ENCODE results near the gene NXPH1.

NXPH1 gene

DNA sequence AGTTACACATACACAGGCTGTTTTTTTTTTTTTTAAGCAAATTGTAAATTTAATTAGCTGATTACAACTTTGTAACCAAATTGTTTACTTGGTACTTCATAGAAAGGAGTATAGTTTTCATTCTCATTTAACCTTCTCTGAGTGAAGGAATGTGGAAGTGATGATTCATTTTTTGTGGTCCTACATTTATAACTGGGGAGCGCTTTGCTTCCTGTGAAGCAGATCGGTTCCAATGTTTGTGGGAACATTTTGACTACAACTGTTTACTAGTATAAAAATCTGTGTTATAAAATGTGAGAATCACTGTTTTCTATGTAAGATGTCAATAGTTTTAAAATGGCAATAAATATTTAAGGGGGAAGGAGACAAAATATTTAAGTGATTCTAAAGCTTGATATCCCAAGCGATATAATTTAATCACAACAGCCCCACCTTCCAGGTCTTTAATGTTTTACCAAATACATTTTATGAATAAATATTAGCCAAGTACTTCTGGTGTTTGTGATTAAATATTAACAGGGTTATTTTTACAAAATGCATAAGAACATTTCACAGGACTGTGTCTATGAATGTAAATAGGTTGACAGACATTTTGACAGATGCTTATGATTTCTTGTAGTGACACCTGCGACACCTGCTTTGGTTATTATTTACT, 57.1 kb downstream of the NXPH1 start:
- TF ChIP-seq SPI1 (IDR thresholded peaks at IDR 0.05; ENCODE audit: low read depth, low read length) (no peak), POLR2AphosphoS5 (IDR thresholded peaks at IDR 0.05; ENCODE audit: low read depth, low read length) (no peak), POU2F2 (IDR thresholded peaks at IDR 0.05; ENCODE audit: low read depth, low read length) (no peak), TAF1 (IDR thresholded peaks at IDR 0.05; ENCODE audit: low read depth, low read length) (no peak), POLR2A (IDR thresholded peaks at IDR 0.05; ENCODE audit: low read depth, low read length) (no peak), PAX5 (IDR thresholded peaks at IDR 0.05; ENCODE audit: insufficient read depth, low read length, severe bottlenecking) (no peak)
- no peak for FAIRE-seq

DNA sequence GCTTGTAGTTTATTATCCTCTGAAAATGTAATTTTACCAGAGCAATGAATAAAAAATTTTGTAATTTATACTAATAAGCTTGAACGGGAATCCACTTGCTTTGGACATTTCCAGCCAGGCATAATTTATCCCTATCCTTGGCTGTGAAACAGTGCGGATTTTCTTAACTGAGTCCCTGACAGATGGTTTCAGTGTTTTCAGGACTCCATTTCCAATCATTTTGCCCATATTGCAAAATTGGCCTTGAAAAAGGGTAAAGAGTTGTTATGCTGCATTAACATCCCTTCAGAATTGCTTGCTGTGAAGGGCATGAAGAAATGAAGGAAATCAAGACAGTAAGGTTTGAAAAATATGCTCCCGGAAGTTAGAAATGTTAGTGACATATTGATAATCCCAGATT, 57.7 kb downstream of the NXPH1 start:
- TF ChIP-seq PAX5 (IDR thresholded peaks at IDR 0.05; ENCODE audit: insufficient read depth, low read length, severe bottlenecking) (no peak), SPI1 (IDR thresholded peaks at IDR 0.05; ENCODE audit: low read depth, low read length) (no peak), POLR2A (IDR thresholded peaks at IDR 0.05; ENCODE audit: low read depth, low read length) (no peak), POU2F2 (IDR thresholded peaks at IDR 0.05; ENCODE audit: low read depth, low read length) (no peak), TAF1 (IDR thresholded peaks at IDR 0.05; ENCODE audit: low read depth, low read length) (no peak)
- DNase-seq (ENCODE audit: insufficient read length, low spot score) (no peak), FAIRE-seq (no peak)

More for the DNA sequence above, 57.1 kb downstream of the NXPH1 start:
- no peak for DNase-seq (ENCODE audit: insufficient read length, low spot score)

GRCh38 chr7:8491544-8492489, 58.4 kb downstream of the NXPH1 start:
- no peak for TF ChIP-seq SPI1 (IDR thresholded peaks at IDR 0.05; ENCODE audit: low read depth, low read length)
- TF ChIP-seq PAX5 (IDR thresholded peaks at IDR 0.05; ENCODE audit: insufficient read depth, low read length, severe bottlenecking) = no peak
- TF ChIP-seq POLR2A (IDR thresholded peaks at IDR 0.05; ENCODE audit: low read depth, low read length) = no peak
- no peak for TF ChIP-seq TAF1 (IDR thresholded peaks at IDR 0.05; ENCODE audit: low read depth, low read length)
- DNase-seq (ENCODE audit: insufficient read length, low spot score) (no peak), FAIRE-seq (no peak)

DNA sequence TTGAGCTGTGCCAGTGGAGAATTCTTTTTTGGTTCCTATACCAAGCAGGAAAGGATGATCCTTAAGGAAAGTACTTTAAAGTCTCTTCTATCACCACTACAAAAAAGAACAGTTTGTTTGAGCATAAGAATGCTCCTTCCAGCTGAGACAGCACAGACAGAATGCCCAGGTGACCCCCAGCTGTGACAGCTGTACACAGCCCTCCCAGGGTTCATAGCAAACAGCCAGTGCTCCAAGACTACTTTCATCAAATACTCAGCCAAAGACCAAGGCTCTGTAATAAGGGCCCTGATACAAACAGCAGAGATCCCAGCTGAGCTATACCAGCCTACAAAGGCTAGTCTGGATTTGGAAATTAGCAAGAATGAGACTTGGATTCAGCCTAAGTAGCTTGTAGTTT, 65.7 kb downstream of the NXPH1 start:
- FAIRE-seq = no peak
- TF ChIP-seq PAX5 (IDR thresholded peaks at IDR 0.05; ENCODE audit: insufficient read depth, low read length, severe bottlenecking) = no peak
- no peak for TF ChIP-seq SPI1 (IDR thresholded peaks at IDR 0.05; ENCODE audit: low read depth, low read length)
- no peak for TF ChIP-seq POLR2A (IDR thresholded peaks at IDR 0.05; ENCODE audit: low read depth, low read length)
- TF ChIP-seq POLR2AphosphoS5 (IDR thresholded peaks at IDR 0.05; ENCODE audit: low read depth, low read length) = no peak
- TF ChIP-seq POU2F2 (IDR thresholded peaks at IDR 0.05; ENCODE audit: low read depth, low read length) = no peak
- no peak for TF ChIP-seq TAF1 (IDR thresholded peaks at IDR 0.05; ENCODE audit: low read depth, low read length)

GRCh38 chr7:8500286-8500685, 66.9 kb downstream of the NXPH1 start:
- DNase-seq (ENCODE audit: insufficient read length, low spot score) (no peak), FAIRE-seq (no peak)
- no peak for TF ChIP-seq SPI1 (IDR thresholded peaks at IDR 0.05; ENCODE audit: low read depth, low read length)
- no peak for TF ChIP-seq POU2F2 (IDR thresholded peaks at IDR 0.05; ENCODE audit: low read depth, low read length)
- no peak for TF ChIP-seq POLR2A (IDR thresholded peaks at IDR 0.05; ENCODE audit: low read depth, low read length)
- no peak for TF ChIP-seq POLR2AphosphoS5 (IDR thresholded peaks at IDR 0.05; ENCODE audit: low read depth, low read length)
- TF ChIP-seq TAF1 (IDR thresholded peaks at IDR 0.05; ENCODE audit: low read depth, low read length) = no peak

More for the DNA sequence above, 65.7 kb downstream of the NXPH1 start:
- no peak for DNase-seq (ENCODE audit: insufficient read length, low spot score)

DNA sequence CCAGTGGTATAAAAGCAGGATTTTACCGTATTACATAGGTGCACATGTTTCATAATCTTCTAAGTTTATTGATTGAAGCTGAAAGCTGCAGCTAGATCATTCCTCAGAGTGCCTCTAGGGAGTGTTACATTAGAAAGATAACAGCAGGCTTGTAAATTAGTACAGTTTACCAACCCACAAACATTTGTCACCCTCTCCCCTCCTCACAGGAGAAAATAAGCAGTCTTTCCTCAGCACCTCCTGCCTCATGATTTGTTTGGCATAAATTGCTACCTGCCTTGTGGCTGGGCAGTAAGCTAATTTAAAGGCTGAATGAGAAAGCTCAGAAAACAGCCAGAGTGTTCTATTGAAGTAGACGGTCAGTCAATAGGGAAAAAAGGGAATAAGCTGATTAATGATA, 74.2 kb downstream of the NXPH1 start:
- TF ChIP-seq POLR2A (IDR thresholded peaks at IDR 0.05; ENCODE audit: low read depth, low read length) = no peak
- no peak for TF ChIP-seq POU2F2 (IDR thresholded peaks at IDR 0.05; ENCODE audit: low read depth, low read length)
- TF ChIP-seq SPI1 (IDR thresholded peaks at IDR 0.05; ENCODE audit: low read depth, low read length) = no peak
- TF ChIP-seq PAX5 (IDR thresholded peaks at IDR 0.05; ENCODE audit: insufficient read depth, low read length, severe bottlenecking) = no peak
- no peak for TF ChIP-seq TAF1 (IDR thresholded peaks at IDR 0.05; ENCODE audit: low read depth, low read length)
- no peak for TF ChIP-seq POLR2AphosphoS5 (IDR thresholded peaks at IDR 0.05; ENCODE audit: low read depth, low read length)
- DNase-seq (ENCODE audit: insufficient read length, low spot score) = no peak
- FAIRE-seq = no peak

GRCh38 chr7:8509621-8510020, 76.2 kb downstream of the NXPH1 start:
- TF ChIP-seq POLR2A (IDR thresholded peaks at IDR 0.05; ENCODE audit: low read depth, low read length) (no peak), PAX5 (IDR thresholded peaks at IDR 0.05; ENCODE audit: insufficient read depth, low read length, severe bottlenecking) (no peak), SPI1 (IDR thresholded peaks at IDR 0.05; ENCODE audit: low read depth, low read length) (no peak), TAF1 (IDR thresholded peaks at IDR 0.05; ENCODE audit: low read depth, low read length) (no peak), POU2F2 (IDR thresholded peaks at IDR 0.05; ENCODE audit: low read depth, low read length) (no peak), POLR2AphosphoS5 (IDR thresholded peaks at IDR 0.05; ENCODE audit: low read depth, low read length) (no peak)
- FAIRE-seq = no peak
- no peak for DNase-seq (ENCODE audit: insufficient read length, low spot score)

- TF ChIP-seq POLR2AphosphoS5 (IDR thresholded peaks at IDR 0.05; ENCODE audit: low read depth, low read length) = no peak
- no peak for TF ChIP-seq PAX5 (IDR thresholded peaks at IDR 0.05; ENCODE audit: insufficient read depth, low read length, severe bottlenecking)
- TF ChIP-seq POU2F2 (IDR thresholded peaks at IDR 0.05; ENCODE audit: low read depth, low read length) = no peak
- TF ChIP-seq SPI1 (IDR thresholded peaks at IDR 0.05; ENCODE audit: low read depth, low read length) = no peak
- no peak for TF ChIP-seq TAF1 (IDR thresholded peaks at IDR 0.05; ENCODE audit: low read depth, low read length)
- TF ChIP-seq POLR2A (IDR thresholded peaks at IDR 0.05; ENCODE audit: low read depth, low read length) = no peak
- FAIRE-seq (no peak), DNase-seq (ENCODE audit: insufficient read length, low spot score) (no peak)
Observed at GRCh38 chr7:8511855-8512254, 78.4 kb downstream of the NXPH1 start.

DNA sequence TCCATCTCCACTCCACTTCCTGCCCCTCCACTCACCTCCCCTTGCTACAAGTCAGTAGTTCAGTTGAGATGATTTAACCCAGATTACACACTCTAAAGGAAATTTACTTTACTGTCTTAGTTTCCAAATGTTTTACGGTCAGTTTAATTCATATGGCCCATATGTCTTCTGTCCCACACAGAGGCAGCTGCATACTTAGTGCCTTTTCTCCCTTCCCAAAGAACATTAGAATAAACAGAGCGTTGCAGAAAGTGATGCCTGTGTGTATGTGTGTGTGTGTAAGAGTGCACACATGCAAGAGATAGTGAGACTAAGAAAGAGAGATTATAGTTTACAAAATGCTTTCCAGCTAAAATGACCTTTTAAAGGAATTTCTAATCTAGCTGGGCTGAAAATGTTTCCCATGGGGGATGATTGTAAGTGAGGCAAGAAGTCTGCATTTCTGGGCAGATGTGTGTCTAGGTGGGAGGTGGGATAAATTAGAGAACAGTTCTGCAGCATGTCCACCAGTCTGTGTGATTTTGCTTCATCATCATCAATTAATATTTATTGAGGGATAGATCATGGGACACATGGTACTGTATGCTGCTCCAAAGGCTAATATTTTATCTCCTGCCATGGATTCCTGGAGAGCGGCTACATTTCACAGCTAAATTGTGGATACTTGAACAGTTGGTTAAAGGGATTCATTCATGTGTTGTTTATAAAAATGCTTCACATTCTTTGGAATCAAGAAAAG, 81.5 kb downstream of the NXPH1 start:
- DNase-seq (ENCODE audit: insufficient read length, low spot score) (no peak), FAIRE-seq (no peak)
- TF ChIP-seq POLR2A (IDR thresholded peaks at IDR 0.05; ENCODE audit: low read depth, low read length) = no peak
- TF ChIP-seq POU2F2 (IDR thresholded peaks at IDR 0.05; ENCODE audit: low read depth, low read length) = no peak
- TF ChIP-seq PAX5 (IDR thresholded peaks at IDR 0.05; ENCODE audit: insufficient read depth, low read length, severe bottlenecking) = no peak
- TF ChIP-seq POLR2AphosphoS5 (IDR thresholded peaks at IDR 0.05; ENCODE audit: low read depth, low read length) = no peak
- no peak for TF ChIP-seq SPI1 (IDR thresholded peaks at IDR 0.05; ENCODE audit: low read depth, low read length)
- TF ChIP-seq TAF1 (IDR thresholded peaks at IDR 0.05; ENCODE audit: low read depth, low read length) = no peak
